ENCODE measurements around the gene PSMG3. TPM values are rescaled to one million over a fixed set of nuclear protein-coding genes. Genes with fewer than 3 reads are reported as not detected.

PSMG3 gene
- total RNA-seq, 4 donors from 2014 or later: 33.0 to 67.5 (median 47.7) TPM

DNA sequence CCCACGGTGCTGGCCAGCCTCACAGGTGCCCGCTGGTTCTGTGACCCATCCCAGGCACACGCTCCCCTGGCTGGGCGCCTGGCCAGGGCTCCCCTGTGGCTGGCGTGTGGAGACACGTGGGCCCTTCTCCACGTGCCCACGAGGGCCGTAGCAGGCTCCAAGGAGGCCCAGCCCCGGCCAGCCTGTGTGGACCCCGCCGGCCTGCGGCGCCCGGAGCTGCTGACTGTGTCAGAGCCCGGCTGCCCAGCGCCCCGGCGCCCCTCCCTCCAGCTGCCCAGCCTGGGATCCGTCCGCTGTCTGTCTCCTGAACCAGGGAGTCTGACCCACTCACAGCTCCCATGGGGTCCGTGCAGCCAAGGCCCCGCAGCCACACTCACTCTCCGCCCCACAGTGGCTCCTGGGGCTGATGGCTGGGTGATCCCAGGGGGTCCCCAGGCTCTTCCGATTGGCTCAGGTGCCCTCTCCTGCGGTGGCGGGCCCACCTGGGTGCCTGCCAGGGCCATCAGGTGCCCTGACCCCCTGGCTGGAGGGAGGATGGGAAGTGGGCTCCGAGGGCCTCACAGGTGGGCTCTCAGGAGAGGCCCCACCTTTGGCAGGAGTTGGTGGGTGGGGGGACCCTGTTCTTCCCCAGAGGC lies 23.4 kb downstream of the PSMG3 start:
- TF ChIP-seq POLR2A (IDR thresholded peaks at IDR 0.05): no peak
- TF ChIP-seq, protein P1, sequence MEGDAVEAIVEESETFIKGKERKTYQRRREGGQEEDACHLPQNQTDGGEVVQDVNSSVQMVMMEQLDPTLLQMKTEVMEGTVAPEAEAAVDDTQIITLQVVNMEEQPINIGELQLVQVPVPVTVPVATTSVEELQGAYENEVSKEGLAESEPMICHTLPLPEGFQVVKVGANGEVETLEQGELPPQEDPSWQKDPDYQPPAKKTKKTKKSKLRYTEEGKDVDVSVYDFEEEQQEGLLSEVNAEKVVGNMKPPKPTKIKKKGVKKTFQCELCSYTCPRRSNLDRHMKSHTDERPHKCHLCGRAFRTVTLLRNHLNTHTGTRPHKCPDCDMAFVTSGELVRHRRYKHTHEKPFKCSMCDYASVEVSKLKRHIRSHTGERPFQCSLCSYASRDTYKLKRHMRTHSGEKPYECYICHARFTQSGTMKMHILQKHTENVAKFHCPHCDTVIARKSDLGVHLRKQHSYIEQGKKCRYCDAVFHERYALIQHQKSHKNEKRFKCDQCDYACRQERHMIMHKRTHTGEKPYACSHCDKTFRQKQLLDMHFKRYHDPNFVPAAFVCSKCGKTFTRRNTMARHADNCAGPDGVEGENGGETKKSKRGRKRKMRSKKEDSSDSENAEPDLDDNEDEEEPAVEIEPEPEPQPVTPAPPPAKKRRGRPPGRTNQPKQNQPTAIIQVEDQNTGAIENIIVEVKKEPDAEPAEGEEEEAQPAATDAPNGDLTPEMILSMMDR (IDR thresholded peaks at IDR 0.05): no peak
- H3K4me1 ChIP-seq: peaks cover 0 to 5% (median 0%) of the 10 kb centered on the region in 4 donors
- no peak overlapping the region for H3K27ac ChIP-seq
- no peaks in the 10 kb centered on the region for H3K27me3 ChIP-seq
- H3K9me3 ChIP-seq: no peaks in the 10 kb centered on the region
- DNase-seq: no peak
- peaks cover 0 to 63% (median 0%) of the 10 kb centered on the region in 3 donors for H3K36me3 ChIP-seq
- H3K4me3 ChIP-seq: no peak overlapping the region

DNA sequence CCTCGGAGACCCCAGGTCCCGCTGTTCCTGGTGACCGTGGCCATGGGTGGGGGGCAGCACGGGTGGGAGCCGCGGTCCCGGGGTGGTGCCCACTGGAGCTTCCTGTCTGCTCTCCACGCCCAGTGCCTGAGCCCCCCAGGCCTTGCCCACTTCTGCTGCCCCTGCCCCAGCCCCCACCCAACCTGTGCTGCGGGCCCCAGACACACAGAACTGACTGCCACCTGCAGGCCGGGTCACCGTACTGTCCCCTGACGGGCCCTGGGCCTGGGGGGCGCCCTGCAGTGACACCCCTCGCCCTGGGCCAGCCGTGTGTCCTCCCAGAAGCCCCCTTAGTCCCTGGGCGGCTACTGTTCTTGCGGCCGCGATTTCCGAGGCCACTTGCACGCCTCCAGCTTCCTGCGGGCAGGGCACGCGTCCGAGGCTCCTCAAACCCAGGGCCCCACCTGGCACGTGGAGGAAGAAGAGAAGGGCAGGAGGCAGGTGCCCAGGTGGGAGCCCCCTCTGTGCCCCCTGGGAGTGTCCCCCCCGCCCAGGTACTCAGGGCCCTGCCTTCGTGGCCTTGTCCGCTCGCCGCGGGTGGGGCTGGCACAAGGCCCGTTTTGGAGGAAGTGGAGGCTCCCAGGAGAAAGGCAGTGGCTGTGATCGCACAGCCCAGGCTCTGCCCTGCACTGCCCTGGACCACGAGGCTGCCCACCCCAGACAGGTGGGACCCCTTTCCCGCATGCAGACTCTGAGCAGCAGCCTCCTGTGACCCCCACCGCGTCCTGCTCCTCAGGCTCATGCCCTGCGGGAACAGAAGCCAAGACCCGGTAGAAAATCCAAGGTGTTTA lies 24.2 kb downstream of the PSMG3 start:
- H3K4me3 ChIP-seq: no peak overlapping the region
- H3K4me1 ChIP-seq: peaks cover 0 to 5% (median 0%) of the 10 kb centered on the region in 4 donors
- peaks cover 0 to 68% (median 0%) of the 10 kb centered on the region in 3 donors for H3K36me3 ChIP-seq
- TF ChIP-seq, protein P1 (IDR thresholded peaks at IDR 0.05): peak in 1 of 6 experiments; percentile 11
- no peak for TF ChIP-seq POLR2A (IDR thresholded peaks at IDR 0.05)
- H3K27ac ChIP-seq: no peak overlapping the region
- no peak for DNase-seq
- H3K27me3 ChIP-seq: no peaks in the 10 kb centered on the region
- no peaks in the 10 kb centered on the region for H3K9me3 ChIP-seq

DNA sequence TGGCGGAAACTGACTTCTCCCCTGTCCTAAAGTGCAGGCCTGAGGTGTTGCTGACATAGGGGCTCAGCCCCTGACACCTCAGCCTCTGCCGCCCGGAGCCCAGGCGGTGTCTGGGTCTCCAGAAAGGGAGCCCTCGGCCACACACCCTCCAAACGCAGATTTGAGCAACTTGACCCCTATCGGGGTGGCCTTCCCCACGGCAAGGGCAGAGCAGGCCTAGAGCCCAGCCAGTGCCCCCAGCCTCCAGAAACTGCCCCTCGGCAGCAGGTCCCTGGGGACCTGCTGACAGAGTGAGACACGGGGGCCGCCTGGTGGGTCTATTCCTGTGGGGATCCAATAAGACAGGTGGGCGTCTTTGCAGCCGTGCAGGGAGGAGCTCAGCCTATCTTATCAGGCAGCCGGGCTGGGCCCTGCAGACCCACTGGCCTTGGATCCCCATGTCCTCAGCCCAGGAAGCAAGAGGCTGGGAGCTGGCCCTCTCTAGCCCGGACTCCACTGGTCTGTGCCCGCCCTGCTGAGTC lies 24.9 kb downstream of the PSMG3 start:
- Histone ChIP-seq H3K27me3 (no peaks in the 10 kb centered on the region), H3K4me3 (no peak overlapping the region), H3K27ac (no peak overlapping the region), H3K4me1 (peaks cover 0 to 5% (median 0%) of the 10 kb centered on the region in 4 donors), H3K9me3 (no peaks in the 10 kb centered on the region), H3K36me3 (peaks cover 0 to 68% (median 0%) of the 10 kb centered on the region in 3 donors)
- TF ChIP-seq, protein P1 (IDR thresholded peaks at IDR 0.05): no peak
- TF ChIP-seq POLR2A (IDR thresholded peaks at IDR 0.05): no peak
- no peak for DNase-seq

GRCh38 chr7:1544178-1544895 lies 25.5 kb downstream of the PSMG3 start:
- Histone ChIP-seq H3K27ac (peak overlapping the region in 1 of 4 donors; percentile 35), H3K4me3 (no peak overlapping the region), H3K4me1 (peaks cover 0 to 5% (median 0%) of the 10 kb centered on the region in 4 donors), H3K27me3 (no peaks in the 10 kb centered on the region), H3K36me3 (peaks cover 0 to 68% (median 0%) of the 10 kb centered on the region in 3 donors), H3K9me3 (no peaks in the 10 kb centered on the region)
- TF ChIP-seq, protein P1 (IDR thresholded peaks at IDR 0.05): no peak
- no peak for TF ChIP-seq POLR2A (IDR thresholded peaks at IDR 0.05)
- no peak for DNase-seq

- no peak for DNase-seq
- Histone ChIP-seq H3K27ac (peak overlapping the region in 1 of 4 donors; percentile 35), H3K4me3 (no peak overlapping the region), H3K27me3 (no peaks in the 10 kb centered on the region), H3K9me3 (no peaks in the 10 kb centered on the region), H3K4me1 (peaks cover 0 to 6% (median 0%) of the 10 kb centered on the region in 4 donors), H3K36me3 (peaks cover 0 to 68% (median 0%) of the 10 kb centered on the region in 3 donors)
- no peak for TF ChIP-seq POLR2A (IDR thresholded peaks at IDR 0.05)
- TF ChIP-seq, protein P1 (IDR thresholded peaks at IDR 0.05): no peak
Measured at GRCh38 chr7:1543826-1544177, 26.0 kb downstream of the PSMG3 start.

Data from Peyer's patch (tissue), 4 donors.